ENCODE data around the gene KAZN. TPM values are rescaled to one million over a fixed set of nuclear protein-coding genes. Genes with fewer than 3 reads are reported as not detected.

The KAZN gene
- polyA plus RNA-seq, 1 donor (not counting 4 experiments of a cell fraction or from before 2014, with no cell fraction given): 5.9 TPM

GRCh38 chr1:14661222-14661621, 62.7 kb downstream of the KAZN start:
- H3K4me2 ChIP-seq (ENCODE audit: control insufficient read depth, extremely low read depth, insufficient read depth, low read depth, low read length): no peak overlapping the region
- no peak overlapping the region for H3K9ac ChIP-seq (ENCODE audit: control insufficient read depth, extremely low read depth, insufficient read depth, low read length)
- no peak overlapping the region for H3K27ac ChIP-seq (ENCODE audit: control insufficient read depth, insufficient read depth, low read length)
- no peaks in the 10 kb centered on the region for H3K9me1 ChIP-seq (ENCODE audit: control insufficient read depth, extremely low read depth, insufficient read depth, low read length)
- no peaks in the 10 kb centered on the region for H3K27me3 ChIP-seq (ENCODE audit: control insufficient read depth, extremely low read depth, insufficient read depth, low read length)
- TF ChIP-seq, protein P1, sequence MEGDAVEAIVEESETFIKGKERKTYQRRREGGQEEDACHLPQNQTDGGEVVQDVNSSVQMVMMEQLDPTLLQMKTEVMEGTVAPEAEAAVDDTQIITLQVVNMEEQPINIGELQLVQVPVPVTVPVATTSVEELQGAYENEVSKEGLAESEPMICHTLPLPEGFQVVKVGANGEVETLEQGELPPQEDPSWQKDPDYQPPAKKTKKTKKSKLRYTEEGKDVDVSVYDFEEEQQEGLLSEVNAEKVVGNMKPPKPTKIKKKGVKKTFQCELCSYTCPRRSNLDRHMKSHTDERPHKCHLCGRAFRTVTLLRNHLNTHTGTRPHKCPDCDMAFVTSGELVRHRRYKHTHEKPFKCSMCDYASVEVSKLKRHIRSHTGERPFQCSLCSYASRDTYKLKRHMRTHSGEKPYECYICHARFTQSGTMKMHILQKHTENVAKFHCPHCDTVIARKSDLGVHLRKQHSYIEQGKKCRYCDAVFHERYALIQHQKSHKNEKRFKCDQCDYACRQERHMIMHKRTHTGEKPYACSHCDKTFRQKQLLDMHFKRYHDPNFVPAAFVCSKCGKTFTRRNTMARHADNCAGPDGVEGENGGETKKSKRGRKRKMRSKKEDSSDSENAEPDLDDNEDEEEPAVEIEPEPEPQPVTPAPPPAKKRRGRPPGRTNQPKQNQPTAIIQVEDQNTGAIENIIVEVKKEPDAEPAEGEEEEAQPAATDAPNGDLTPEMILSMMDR (optimal IDR thresholded peaks at IDR 0.05 in 1 of 3, IDR thresholded peaks at IDR 0.05 in 1 of 3, conservative IDR thresholded peaks at IDR 0.05 in 1 of 3; ENCODE audit: extremely low read depth in 1 of 3, insufficient read depth in 2 of 3, low read length in 3 of 3): no peak
- no peak for TF ChIP-seq EZH2 (IDR thresholded peaks at IDR 0.05; ENCODE audit: low read length)
- no peak for FAIRE-seq
- no peaks in the 10 kb centered on the region for H3K36me3 ChIP-seq (ENCODE audit: control insufficient read depth in 2 of 2, extremely low read depth in 1 of 2, insufficient read depth in 2 of 2, low read length in 2 of 2)
- H4K20me1 ChIP-seq (ENCODE audit: control insufficient read depth, extremely low read depth, insufficient read depth, low read length): no peaks in the 10 kb centered on the region
- no peaks in the 10 kb centered on the region for H3K79me2 ChIP-seq (ENCODE audit: control insufficient read depth, insufficient read depth, low read length)
- DNase-seq (ENCODE audit: low read depth, low spot score): no peak
- H2AFZ ChIP-seq (ENCODE audit: control insufficient read depth, low read length): no peak overlapping the region
- dilution Hi-C loops (cut with MboI; ENCODE audit: extremely low pct_ligation_motif_present, low sequenced_read_pairs): no loop called here
- no peaks in the 10 kb centered on the region for H3K9me3 ChIP-seq (ENCODE audit: control insufficient read depth, low read depth, low read length)
- peaks cover 5% of the 10 kb centered on the region for H3K4me1 ChIP-seq (ENCODE audit: control insufficient read depth, extremely low read depth, insufficient read depth, low read length)
- H3K4me3 ChIP-seq (ENCODE audit: control insufficient read depth in 2 of 3, extremely low read depth in 1 of 3, insufficient read depth in 2 of 3, low read depth in 1 of 3, low read length in 3 of 3): no peak overlapping the region

DNA sequence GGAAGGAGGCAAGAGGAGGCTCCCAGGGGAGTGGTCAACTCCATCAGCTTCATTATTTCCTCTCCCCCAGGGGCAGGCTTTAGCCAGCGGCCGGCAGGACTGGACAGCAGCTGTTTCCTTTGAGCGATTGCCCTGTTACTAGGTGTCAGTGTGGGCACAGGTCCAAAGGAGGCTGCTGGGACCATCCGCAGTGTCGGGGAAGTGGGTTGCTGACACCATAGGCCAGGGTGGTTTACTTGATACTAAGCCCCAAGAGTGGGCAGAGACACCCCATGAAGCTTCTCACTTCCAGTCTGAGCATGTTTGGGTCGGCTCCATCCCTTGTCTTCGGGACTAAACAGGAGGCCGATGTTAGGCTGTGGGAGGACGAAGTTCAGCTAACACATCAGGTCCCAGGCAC, 63.6 kb downstream of the KAZN start:
- Histone ChIP-seq H3K4me3 (ENCODE audit: control insufficient read depth in 2 of 3, extremely low read depth in 1 of 3, insufficient read depth in 2 of 3, low read depth in 1 of 3, low read length in 3 of 3) (no peak overlapping the region), H3K4me1 (ENCODE audit: control insufficient read depth, extremely low read depth, insufficient read depth, low read length) (peaks cover 9% of the 10 kb centered on the region), H2AFZ (ENCODE audit: control insufficient read depth, low read length) (no peak overlapping the region), H3K36me3 (ENCODE audit: control insufficient read depth in 2 of 2, extremely low read depth in 1 of 2, insufficient read depth in 2 of 2, low read length in 2 of 2) (no peaks in the 10 kb centered on the region), H3K27ac (ENCODE audit: control insufficient read depth, insufficient read depth, low read length) (no peak overlapping the region), H3K9ac (ENCODE audit: control insufficient read depth, extremely low read depth, insufficient read depth, low read length) (no peak overlapping the region), H3K4me2 (ENCODE audit: control insufficient read depth, extremely low read depth, insufficient read depth, low read depth, low read length) (no peak overlapping the region), H3K27me3 (ENCODE audit: control insufficient read depth, extremely low read depth, insufficient read depth, low read length) (no peaks in the 10 kb centered on the region), H3K9me3 (ENCODE audit: control insufficient read depth, low read depth, low read length) (no peaks in the 10 kb centered on the region), H4K20me1 (ENCODE audit: control insufficient read depth, extremely low read depth, insufficient read depth, low read length) (no peaks in the 10 kb centered on the region), H3K9me1 (ENCODE audit: control insufficient read depth, extremely low read depth, insufficient read depth, low read length) (no peaks in the 10 kb centered on the region), H3K79me2 (ENCODE audit: control insufficient read depth, insufficient read depth, low read length) (no peaks in the 10 kb centered on the region)
- no peak for DNase-seq (ENCODE audit: low read depth, low spot score)
- no peak for FAIRE-seq
- no peak for TF ChIP-seq EZH2 (IDR thresholded peaks at IDR 0.05; ENCODE audit: low read length)
- TF ChIP-seq, protein P1 (optimal IDR thresholded peaks at IDR 0.05 in 1 of 3, IDR thresholded peaks at IDR 0.05 in 1 of 3, conservative IDR thresholded peaks at IDR 0.05 in 1 of 3; ENCODE audit: extremely low read depth in 1 of 3, insufficient read depth in 2 of 3, low read length in 3 of 3): no peak
- dilution Hi-C loops (cut with MboI; ENCODE audit: extremely low pct_ligation_motif_present, low sequenced_read_pairs): no loop called here
